GM12891 (cell line): ENCODE measurements around the gene BZW2.

ENCODE experiments used
- PAX5 ChIP-seq: IDR thresholded peaks from 2 replicates; pipeline ENCODE4 v1.6.1; 2011; ENCODE audit warnings: low read length, moderate library complexity, mild to moderate bottlenecking; ENCODE audit not compliant: insufficient read depth, severe bottlenecking
- POLR2A ChIP-seq: IDR thresholded peaks from 2 replicates; pipeline ENCODE4 v1.6.1; 2011; ENCODE audit warnings: low read depth, low read length, control low read depth
- POLR2AphosphoS5 ChIP-seq: IDR thresholded peaks from 2 replicates; pipeline ENCODE4 v1.6.1; 2011; ENCODE audit warnings: low read depth, low read length, control low read depth
- POU2F2 ChIP-seq: IDR thresholded peaks from 2 replicates; pipeline ENCODE4 v1.6.1; 2011; ENCODE audit warnings: low read depth, mild to moderate bottlenecking, control low read depth, low read length, moderate library complexity
- SPI1 ChIP-seq: IDR thresholded peaks from 2 replicates; pipeline ENCODE4 v1.6.1; 2011; ENCODE audit warnings: low read depth, low read length, control low read depth
- TAF1 ChIP-seq: IDR thresholded peaks from 2 replicates; pipeline ENCODE4 v1.6.1; 2011; ENCODE audit warnings: low read depth, low read length, control low read depth

DNA sequence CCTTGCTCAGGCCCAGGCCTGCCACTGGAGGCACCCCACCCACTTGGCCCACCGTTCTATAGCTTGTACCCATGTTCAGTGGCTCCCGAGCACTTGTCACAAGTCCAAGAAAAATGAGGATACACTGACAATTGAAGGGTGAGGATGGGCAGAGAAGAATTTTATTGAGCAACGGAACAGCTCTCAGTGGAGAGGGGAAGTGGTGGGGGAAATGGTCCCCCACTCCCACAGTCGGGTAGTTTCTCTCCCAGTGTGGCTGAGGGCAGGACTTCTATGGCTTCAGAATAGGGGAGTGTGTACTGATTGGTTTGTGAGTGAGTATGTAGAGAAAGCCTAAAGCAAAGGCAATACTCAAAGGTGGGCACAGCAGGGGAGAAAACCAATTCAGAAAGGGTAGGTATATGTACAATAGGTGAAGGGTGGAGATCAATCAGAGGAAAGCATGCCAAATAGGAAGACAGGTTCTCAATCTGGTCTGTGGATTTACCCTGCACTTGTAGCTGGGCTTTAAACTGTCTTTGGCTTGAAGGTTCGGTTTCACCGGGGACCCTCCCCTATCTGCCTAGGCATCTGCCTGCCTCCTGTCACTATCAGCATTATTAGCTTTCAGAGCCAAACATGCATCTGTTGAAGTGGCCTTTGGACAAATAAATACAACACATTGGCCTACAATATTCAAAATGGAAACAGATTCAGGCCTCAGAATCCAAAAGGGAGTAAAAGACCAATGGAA lies 98.7 kb downstream of the BZW2 start:
- TF ChIP-seq POLR2A (no peak), SPI1 (no peak), POLR2AphosphoS5 (no peak), POU2F2 (no peak), PAX5 (no peak), TAF1 (no peak)
